Pancreas (tissue), 10 donors: ENCODE data around the gene NUFIP1. TPM values are rescaled to one million over a fixed set of nuclear protein-coding genes. Genes with fewer than 3 reads are reported as not detected.
A peak's percentile ranks its signal among the peaks of the same experiment; 100 is the strongest.
"Not testable (repeated sequence)": the region's sequence is repeated elsewhere in the genome, so short reads cannot be mapped to it uniquely, and the experiment has no call there.

Experiments used
- ATAC-seq, 4 donors: fragments of 200-7000 bp; cut with Tn5 transposase; one replicate each; pipeline versions ENCODE4 v1.8.0 to v1.9.1; 2020; ENCODE audit warnings: mild to moderate bottlenecking in 4 of 4, moderate library complexity in 4 of 4
- DNase-seq, 6 donors: peaks; one replicate each; pipeline ENCODE4 v3.0.0-alpha.2; 2020
- FAIRE-seq: peaks from 2 replicates; lab custom pipeline; 2012; peaks lifted over from hg19 to GRCh38; lab: Jason Lieb, UNC
- H3K27ac ChIP-seq, 4 donors: fragments of 200-600 bp; sonication (generic); 1 replicate in 3 of 4; 2 replicates in 1 of 4; pipeline versions ENCODE4 v1.5.0 to v1.8.0; 2020
- H3K27me3 ChIP-seq, 4 donors: fragments of 200-600 bp; one replicate each; pipeline ENCODE4 v1.8.0; 2021
- H3K36me3 ChIP-seq, 3 donors: fragments of 200-600 bp; sonication (generic) in 1 of 3; one replicate each; pipeline versions ENCODE4 v1.5.0 to v1.8.0; 2020 to 2021
- H3K4me1 ChIP-seq, 3 donors: fragments of 200-600 bp; one replicate each; pipeline ENCODE4 v1.8.0; 2021
- H3K4me3 ChIP-seq, 4 donors: fragments of 200-600 bp; sonication (generic) in 2 of 4; one replicate each; pipeline versions ENCODE4 v1.5.0 to v1.8.0; 2020 to 2021
- H3K9me3 ChIP-seq, 4 donors: fragments of 200-600 bp; one replicate each; pipeline ENCODE4 v1.8.0; 2021
- WGBS, 2 donors: extraction: QIAGEN DNeasy Blood & Tissue Kit; methylation state at CpG; one replicate each; pipeline ENCODE4 v1.1.7; 2013; 5-methylcytosine and 5-hydroxymethylcytosine counted together
- intact Hi-C, 3 donors: fragments of 100-400 bp; cut with DNase I; formaldehyde crosslinking; loops; one replicate each; pipeline versions ENCODE4 v1.11.1 to v1.14.2; 2022
- polyA plus RNA-seq, 2 donors: library from polyadenylated mRNA; stranded (reverse); fragments of 200-250 nt; gene quantifications; one replicate each; pipeline ENCODE4 v1.2.3, GENCODE V29; 2013
- total RNA-seq, 6 donors: library from RNA; stranded (reverse); fragmentation: NEBNext Ultra II Directional in 4 of 6; extraction: Animal tissue kit (Norgen Biotek cat#: 25700) in 4 of 6; gene quantifications; one replicate each; pipeline versions ENCODE4 v1.2.1 to v1.2.4, GENCODE V29; 2021 to 2023
- TF ChIP-seq, protein P1 (sequence below), 4 donors: fragments of 200-600 bp; sonication (generic) in 3 of 4; IDR thresholded peaks; one replicate each; pipeline versions ENCODE4 v1.5.0 to v1.8.0; 2021; ENCODE audit warnings: antibody characterized with exemption in 4 of 4
- donor health status: healthy with polysubstance abuse.
- donor health status: DM: no; HTN: no; CAD: no; lungs with moderate emphysema.
- donor health status: DM: no; HTN: no; CAD: no.
- donor health status: control.
- donor health status: control.
- donor health status: Bipolar disorder and iron deficiency.
- donor health status: DM: yes; HTN: yes; CAD: no.
- donor health status: DM: no; HTN: no; CAD: no.
- donor health status: DM: no; HTN: no; CAD: no.
- donor health status: DM: yes; HTN: yes; CAD: no.

NUFIP1 gene
- total and polyA plus RNA-seq, 8 donors, result 1.1 to 3.0 (median 2.0) TPM

DNA sequence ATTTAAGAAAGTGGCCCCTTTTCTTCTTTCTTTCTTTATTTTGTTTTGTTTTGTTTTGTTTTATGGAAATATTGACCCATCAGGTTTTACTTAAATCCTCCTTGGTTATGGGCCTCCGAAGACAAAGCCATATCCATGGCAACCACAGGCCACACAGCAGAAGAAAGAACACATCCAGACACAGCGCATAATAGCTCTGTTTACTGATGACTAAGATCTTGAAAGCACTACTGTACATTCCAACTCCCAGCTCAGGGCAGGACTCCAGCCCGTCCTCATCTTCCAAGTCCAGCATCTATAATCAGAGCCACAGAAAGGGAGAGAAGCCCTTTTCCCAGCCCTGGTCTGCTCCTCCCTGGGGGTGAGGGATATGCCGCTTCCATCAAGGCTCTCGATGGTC lies 84.3 kb downstream of the NUFIP1 start:
- TF ChIP-seq, protein P1, sequence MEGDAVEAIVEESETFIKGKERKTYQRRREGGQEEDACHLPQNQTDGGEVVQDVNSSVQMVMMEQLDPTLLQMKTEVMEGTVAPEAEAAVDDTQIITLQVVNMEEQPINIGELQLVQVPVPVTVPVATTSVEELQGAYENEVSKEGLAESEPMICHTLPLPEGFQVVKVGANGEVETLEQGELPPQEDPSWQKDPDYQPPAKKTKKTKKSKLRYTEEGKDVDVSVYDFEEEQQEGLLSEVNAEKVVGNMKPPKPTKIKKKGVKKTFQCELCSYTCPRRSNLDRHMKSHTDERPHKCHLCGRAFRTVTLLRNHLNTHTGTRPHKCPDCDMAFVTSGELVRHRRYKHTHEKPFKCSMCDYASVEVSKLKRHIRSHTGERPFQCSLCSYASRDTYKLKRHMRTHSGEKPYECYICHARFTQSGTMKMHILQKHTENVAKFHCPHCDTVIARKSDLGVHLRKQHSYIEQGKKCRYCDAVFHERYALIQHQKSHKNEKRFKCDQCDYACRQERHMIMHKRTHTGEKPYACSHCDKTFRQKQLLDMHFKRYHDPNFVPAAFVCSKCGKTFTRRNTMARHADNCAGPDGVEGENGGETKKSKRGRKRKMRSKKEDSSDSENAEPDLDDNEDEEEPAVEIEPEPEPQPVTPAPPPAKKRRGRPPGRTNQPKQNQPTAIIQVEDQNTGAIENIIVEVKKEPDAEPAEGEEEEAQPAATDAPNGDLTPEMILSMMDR (IDR thresholded peaks at IDR 0.05), result no peak
- peaks cover 2 to 21% (median 20%) of the 10 kb centered on the region in 3 donors for H3K4me1 ChIP-seq
- DNase-seq (no peak), FAIRE-seq (peak; percentile 34), ATAC-seq (peak in 2 of 4 donors; percentile 40 to 48)
- no peaks in the 10 kb centered on the region for H3K9me3 ChIP-seq
- H3K4me3 ChIP-seq, result no peak overlapping the region
- H3K27me3 ChIP-seq, result no peaks in the 10 kb centered on the region
- no peaks in the 10 kb centered on the region for H3K36me3 ChIP-seq
- 82 to 84% methylated on average over 5 of the region's 5 CpGs for WGBS, 2 donors
- intact Hi-C loops, result no loop called here
- no peak overlapping the region for H3K27ac ChIP-seq

DNA sequence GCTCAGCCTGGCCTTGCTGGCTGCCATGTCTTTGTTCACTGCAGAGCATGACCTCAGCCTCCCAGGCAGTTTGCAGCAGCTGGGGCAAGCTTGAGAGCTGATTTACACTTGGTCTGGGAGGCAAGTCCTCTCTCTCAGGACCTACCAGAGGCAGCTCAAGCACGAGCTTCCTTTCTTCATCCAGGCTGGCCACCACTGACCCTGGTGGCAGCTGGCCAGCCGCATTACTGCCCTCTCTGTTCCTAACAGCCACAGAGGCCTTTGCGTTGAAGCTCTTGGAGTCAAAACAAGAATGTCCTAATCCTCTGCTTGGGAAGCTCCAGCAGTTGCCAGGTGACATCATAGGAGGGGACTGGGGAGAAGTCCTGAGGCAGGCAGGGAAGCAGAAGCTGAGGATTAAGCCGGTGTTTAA lies 85.7 kb downstream of the NUFIP1 start:
- H3K27me3 ChIP-seq, result no peaks in the 10 kb centered on the region
- no peaks in the 10 kb centered on the region for H3K9me3 ChIP-seq
- H3K4me1 ChIP-seq, result peaks cover 2 to 21% (median 20%) of the 10 kb centered on the region in 3 donors
- no peaks in the 10 kb centered on the region for H3K36me3 ChIP-seq
- TF ChIP-seq, protein P1 (IDR thresholded peaks at IDR 0.05), result no peak
- intact Hi-C loops, result no loop called here
- ATAC-seq (peak in 3 of 4 donors; percentile 10 to 61 (median 52)), FAIRE-seq (no peak), DNase-seq (peak in 3 of 6 donors; percentile 23 to 60 (median 37))
- peak overlapping the region in 1 of 4 donors; percentile 34 for H3K27ac ChIP-seq
- no peak overlapping the region for H3K4me3 ChIP-seq
- 54 to 65% methylated on average over 4 of the region's 4 CpGs for WGBS, 2 donors

DNA sequence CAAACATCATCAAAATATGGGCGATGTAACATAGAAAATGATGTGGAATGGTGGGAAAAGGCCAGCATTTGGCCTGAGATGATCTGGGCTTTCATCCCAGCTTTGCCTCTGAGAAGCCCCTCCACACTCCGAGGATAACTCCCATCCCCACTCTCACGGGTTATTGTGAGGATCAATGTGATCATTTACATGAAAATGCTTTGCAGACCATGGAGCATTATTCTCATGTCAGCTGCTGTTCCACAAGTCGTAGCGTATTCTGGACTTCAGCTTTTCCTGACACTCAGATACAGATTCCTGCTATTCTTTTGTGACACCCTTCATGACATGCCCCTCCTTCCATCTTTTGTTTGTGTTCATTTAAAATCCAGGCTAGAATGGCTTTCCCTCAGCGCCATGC lies 86.5 kb downstream of the NUFIP1 start:
- DNase-seq, result no peak
- no peak overlapping the region for H3K27ac ChIP-seq
- intact Hi-C loops, result no loop called here
- no peaks in the 10 kb centered on the region for H3K9me3 ChIP-seq
- TF ChIP-seq, protein P1 (IDR thresholded peaks at IDR 0.05), result no peak
- no peaks in the 10 kb centered on the region for H3K27me3 ChIP-seq
- no peak overlapping the region for H3K4me3 ChIP-seq
- ATAC-seq, result no peak
- no peak for FAIRE-seq
- peaks cover 2 to 20% (median 16%) of the 10 kb centered on the region in 3 donors for H3K4me1 ChIP-seq
- 86 to 95% methylated on average over 6 of the region's 6 CpGs for WGBS, 2 donors
- H3K36me3 ChIP-seq, result no peaks in the 10 kb centered on the region

DNA sequence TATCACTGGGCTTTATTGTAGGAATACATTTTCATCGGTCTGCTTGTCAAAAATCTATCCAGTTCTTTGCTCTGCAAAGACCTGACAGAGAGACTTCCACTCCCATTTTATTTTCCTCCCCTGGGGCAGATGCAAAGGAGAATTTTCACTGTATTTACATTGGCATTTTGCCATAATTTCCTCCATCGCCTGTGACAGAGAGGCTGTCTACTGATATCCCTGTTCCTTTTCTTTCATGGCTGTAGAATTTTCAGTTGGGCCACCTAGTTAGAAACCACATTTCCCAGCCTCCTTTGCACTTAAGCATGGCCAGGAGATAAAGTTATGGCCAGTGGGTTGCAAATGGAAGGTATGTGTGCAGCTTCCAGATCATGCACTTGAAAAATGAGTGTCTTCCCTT lies 89.3 kb downstream of the NUFIP1 start:
- 37 to 38% methylated on average over 2 of the region's 2 CpGs for WGBS, 2 donors
- DNase-seq, result no peak
- H3K27me3 ChIP-seq, result no peaks in the 10 kb centered on the region
- no peak for ATAC-seq
- TF ChIP-seq, protein P1 (IDR thresholded peaks at IDR 0.05), result no peak
- H3K36me3 ChIP-seq, result no peaks in the 10 kb centered on the region
- peaks cover 0 to 3% (median 0%) of the 10 kb centered on the region in 3 donors for H3K4me1 ChIP-seq
- H3K4me3 ChIP-seq, result no peak overlapping the region
- H3K9me3 ChIP-seq, result no peaks in the 10 kb centered on the region
- H3K27ac ChIP-seq, result no peak overlapping the region
- intact Hi-C loops, result no loop called here
- FAIRE-seq, result no peak

DNA sequence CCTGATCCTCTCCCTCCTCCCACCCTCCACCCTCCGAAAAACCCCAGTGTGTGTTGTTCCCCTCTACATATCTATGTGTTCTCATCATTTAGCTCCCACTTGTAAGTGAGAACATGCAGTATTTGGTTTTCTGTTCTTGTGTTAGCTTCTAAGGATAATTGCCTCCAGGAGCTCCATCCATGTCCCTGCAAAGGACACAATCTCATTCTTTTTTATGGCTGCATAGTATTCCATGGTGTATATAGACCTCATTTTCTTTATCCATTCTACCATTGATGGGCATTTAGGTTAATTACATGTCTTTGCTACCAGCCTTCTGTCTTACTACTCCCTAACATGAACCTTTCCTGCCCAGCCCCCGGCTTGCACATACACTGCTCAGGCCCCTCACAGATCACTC lies 91.0 kb downstream of the NUFIP1 start:
- H3K27me3 ChIP-seq, H3K9me3 ChIP-seq, H3K36me3 ChIP-seq, FAIRE-seq, H3K27ac ChIP-seq, DNase-seq, ATAC-seq, H3K4me3 ChIP-seq, intact Hi-C loops, H3K4me1 ChIP-seq: not testable (repeated sequence)
- WGBS, 2 donors, result 84 to 89% methylated on average over 2 of the region's 2 CpGs
